Measurements from ENCODE around the gene NR4A3. TPM values are rescaled to one million over a fixed set of nuclear protein-coding genes. Genes with fewer than 3 reads are reported as not detected.

Gene NR4A3
- total RNA-seq, 1 donor from 2014 or later = 2.0 TPM

DNA sequence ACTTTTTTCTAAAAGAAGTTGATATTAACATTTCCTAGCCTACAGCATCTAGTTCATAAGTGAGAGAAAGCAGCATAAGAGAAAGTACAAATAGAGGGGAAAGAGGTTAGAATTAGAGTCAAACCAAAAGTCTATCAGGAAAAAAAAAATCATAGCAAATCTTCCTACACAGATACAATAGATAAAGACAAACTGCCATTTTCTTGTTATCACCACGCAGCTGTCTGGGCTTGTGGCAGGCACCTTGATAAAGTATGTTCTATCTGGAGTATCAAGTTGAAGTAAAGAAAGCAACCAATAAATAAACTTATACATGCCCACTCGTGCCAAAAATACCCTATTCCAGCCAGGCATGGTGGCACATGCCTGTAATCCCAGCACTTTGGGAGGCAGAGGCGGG lies 5.3 kb upstream of the NR4A3 start:
- no peak overlapping the region for H3K27ac Mint-ChIP-seq
- DNase-seq (ENCODE audit: extremely low spot score, unreplicated experiment) = no peak
- H3K36me3 Mint-ChIP-seq = no peaks in the 10 kb centered on the region
- TF ChIP-seq, protein P1, sequence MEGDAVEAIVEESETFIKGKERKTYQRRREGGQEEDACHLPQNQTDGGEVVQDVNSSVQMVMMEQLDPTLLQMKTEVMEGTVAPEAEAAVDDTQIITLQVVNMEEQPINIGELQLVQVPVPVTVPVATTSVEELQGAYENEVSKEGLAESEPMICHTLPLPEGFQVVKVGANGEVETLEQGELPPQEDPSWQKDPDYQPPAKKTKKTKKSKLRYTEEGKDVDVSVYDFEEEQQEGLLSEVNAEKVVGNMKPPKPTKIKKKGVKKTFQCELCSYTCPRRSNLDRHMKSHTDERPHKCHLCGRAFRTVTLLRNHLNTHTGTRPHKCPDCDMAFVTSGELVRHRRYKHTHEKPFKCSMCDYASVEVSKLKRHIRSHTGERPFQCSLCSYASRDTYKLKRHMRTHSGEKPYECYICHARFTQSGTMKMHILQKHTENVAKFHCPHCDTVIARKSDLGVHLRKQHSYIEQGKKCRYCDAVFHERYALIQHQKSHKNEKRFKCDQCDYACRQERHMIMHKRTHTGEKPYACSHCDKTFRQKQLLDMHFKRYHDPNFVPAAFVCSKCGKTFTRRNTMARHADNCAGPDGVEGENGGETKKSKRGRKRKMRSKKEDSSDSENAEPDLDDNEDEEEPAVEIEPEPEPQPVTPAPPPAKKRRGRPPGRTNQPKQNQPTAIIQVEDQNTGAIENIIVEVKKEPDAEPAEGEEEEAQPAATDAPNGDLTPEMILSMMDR (conservative IDR thresholded peaks at IDR 0.05) = no peak
- peaks cover 3% of the 10 kb centered on the region for H3K27me3 Mint-ChIP-seq
- H3K4me1 Mint-ChIP-seq (ENCODE audit: unreplicated experiment) = peaks cover 10% of the 10 kb centered on the region
- H3K9me3 Mint-ChIP-seq = no peaks in the 10 kb centered on the region
- H3K4me3 Mint-ChIP-seq = no peak overlapping the region

DNA sequence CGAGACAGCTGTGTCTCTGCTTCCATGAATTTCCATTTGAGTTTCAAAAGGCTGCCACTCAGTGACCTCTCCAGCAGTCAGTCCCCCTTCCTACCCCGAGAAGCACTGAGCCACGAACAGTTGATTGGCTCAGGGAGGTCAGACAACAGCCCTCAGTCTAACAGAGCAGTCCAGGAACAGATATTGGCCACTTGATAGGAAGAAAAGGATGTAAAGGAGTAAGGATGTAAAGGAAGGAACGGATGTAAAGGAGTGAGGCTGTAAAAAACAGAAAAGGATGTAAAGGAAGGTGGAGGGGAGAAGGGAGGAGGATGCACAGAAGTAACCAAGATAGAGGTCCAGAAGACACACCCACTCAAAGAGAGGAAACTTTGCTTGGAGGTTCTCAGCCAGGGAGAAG lies 3.2 kb upstream of the NR4A3 start:
- TF ChIP-seq, protein P1 (conservative IDR thresholded peaks at IDR 0.05) = no peak
- Mint-ChIP-seq H3K4me1 (ENCODE audit: unreplicated experiment) (peaks cover 22% of the 10 kb centered on the region), H3K27ac (peak overlapping the region; percentile 98), H3K9me3 (no peaks in the 10 kb centered on the region), H3K36me3 (peaks cover 4% of the 10 kb centered on the region), H3K4me3 (peak overlapping the region; percentile 100), H3K27me3 (peaks cover 22% of the 10 kb centered on the region)
- DNase-seq (ENCODE audit: extremely low spot score, unreplicated experiment) = no peak

DNA sequence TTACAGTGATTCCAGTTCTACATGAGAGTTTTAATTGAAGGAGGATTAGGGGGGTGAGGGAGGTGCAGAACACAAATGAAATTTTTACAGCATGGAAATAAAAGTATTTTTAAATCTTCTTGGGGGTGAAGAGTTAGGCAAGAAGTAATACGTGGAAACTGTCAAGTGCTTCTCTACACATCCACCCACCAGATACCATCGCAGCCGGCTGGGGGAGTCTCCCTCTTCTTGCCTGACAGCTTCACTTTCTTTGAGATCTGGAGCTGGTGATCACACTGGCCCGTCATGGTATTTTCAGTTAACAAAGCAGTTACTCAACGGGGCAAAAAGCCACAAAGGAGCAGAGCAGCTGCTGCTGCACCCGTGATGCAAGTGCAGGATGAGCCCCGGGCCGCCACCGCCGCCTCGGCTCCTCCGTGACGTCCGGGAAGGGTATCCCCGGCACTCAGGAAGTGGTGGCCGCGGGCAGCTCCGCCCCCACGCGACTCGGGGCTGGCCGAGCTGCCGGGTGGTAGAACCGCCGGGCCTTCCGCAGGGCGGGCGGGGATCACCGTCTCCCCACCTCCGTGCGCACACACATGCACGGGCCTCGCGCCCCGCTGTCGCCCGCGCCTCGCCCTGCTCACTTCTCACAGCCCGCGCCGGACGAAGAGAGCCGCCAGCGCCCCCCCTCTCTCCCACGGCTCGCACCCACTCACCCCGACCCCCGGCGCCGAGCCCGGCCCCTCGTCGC lies 2.4 kb upstream of the NR4A3 start:
- peak overlapping the region; percentile 100 for H3K4me3 Mint-ChIP-seq
- DNase-seq (ENCODE audit: extremely low spot score, unreplicated experiment) = peak; percentile 87
- H3K4me1 Mint-ChIP-seq (ENCODE audit: unreplicated experiment) = peaks cover 22% of the 10 kb centered on the region
- peaks cover 4% of the 10 kb centered on the region for H3K36me3 Mint-ChIP-seq
- TF ChIP-seq, protein P1 (conservative IDR thresholded peaks at IDR 0.05) = no peak
- peak overlapping the region; percentile 98 for H3K27ac Mint-ChIP-seq
- peaks cover 29% of the 10 kb centered on the region for H3K27me3 Mint-ChIP-seq
- no peaks in the 10 kb centered on the region for H3K9me3 Mint-ChIP-seq

DNA sequence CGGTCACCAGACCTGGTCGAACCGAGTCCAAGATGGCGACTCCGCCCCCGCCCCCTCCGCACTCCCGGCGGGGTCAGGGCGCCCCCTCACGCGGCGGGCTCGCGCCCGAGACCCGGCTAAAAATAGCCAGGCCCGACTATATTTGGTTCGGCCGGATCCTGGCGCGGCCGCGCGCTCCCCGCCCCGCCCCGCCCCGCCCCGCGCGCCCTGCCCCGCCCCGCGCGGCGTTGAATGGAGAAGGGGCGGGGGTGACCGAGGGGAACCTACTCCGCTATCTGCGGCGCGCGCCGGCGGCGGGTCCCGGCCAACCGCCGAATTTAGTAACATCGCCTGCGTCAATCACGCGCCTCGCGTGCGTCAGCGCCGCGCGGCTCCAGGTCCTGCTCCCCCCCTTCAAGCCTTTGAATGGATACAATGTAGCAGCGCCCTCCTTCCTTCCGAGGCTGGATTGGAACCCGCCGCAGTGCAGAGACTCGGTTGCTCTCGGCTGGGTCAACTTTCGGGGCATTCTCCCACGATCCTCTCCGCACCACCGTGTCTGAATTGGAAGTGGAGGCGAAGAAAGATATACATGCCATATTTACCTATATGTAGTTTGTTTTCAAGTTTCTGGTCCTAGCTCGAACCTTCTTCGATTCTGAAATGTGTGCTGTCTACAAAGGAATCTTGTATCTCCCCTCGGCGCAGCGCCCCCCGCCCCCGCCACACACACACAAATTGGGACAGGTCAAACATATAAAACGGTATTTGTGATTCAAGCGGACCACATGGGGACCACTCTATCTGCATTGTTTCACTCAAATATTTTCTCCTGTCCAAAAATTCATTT lies 1.6 kb upstream of the NR4A3 start:
- Mint-ChIP-seq H3K27ac (peak overlapping the region; percentile 98), H3K27me3 (peaks cover 37% of the 10 kb centered on the region), H3K36me3 (peaks cover 4% of the 10 kb centered on the region), H3K4me1 (ENCODE audit: unreplicated experiment) (peaks cover 23% of the 10 kb centered on the region), H3K4me3 (peak overlapping the region; percentile 100), H3K9me3 (no peaks in the 10 kb centered on the region)
- TF ChIP-seq, protein P1 (conservative IDR thresholded peaks at IDR 0.05) = no peak
- peak; percentile 94 for DNase-seq (ENCODE audit: extremely low spot score, unreplicated experiment)

DNA sequence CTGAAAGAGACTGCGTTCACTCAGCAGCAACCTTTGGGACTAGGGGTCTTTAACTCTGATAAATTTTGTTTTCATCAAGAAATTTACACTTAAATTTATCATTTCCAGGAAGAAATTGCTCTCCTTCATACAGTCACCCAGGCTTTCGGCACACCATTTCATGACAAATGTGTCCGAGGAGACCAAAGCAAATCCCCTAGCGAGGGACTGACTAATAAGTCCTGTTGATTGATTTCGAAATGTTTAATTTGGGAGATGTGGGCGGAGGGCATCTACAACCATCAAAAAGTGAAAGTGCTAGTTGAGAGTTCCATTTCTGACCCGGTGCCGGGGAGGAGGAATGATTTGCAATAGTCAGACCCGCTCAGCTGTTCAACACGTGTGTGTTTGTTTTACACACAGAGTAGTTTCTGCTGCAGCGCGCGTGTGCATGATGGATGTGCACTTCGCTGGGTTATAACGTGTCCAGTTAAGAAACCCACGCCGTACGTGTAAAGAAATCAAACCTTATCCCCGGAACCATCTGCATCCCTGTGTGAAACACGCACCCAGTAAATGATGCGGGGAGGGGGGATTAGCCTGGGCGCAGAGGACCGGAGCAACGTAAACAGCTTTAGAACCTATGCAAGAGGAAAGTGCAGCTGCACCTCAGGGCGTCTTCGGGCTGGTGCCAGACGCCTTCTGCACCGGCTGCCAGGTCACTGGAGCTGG lies 845 bp upstream of the NR4A3 start:
- TF ChIP-seq, protein P1 (conservative IDR thresholded peaks at IDR 0.05) = no peak
- Mint-ChIP-seq H3K27me3 (peaks cover 45% of the 10 kb centered on the region), H3K27ac (peak overlapping the region; percentile 98), H3K9me3 (no peaks in the 10 kb centered on the region), H3K4me1 (ENCODE audit: unreplicated experiment) (peaks cover 25% of the 10 kb centered on the region), H3K4me3 (peak overlapping the region; percentile 100), H3K36me3 (peaks cover 4% of the 10 kb centered on the region)
- DNase-seq (ENCODE audit: extremely low spot score, unreplicated experiment) = no peak

Measured in type B pancreatic cell (in vitro differentiated cells).